Sigmoid colon (tissue), 7 donors: ENCODE results near the gene UBE2D4. TPM values are rescaled to one million over a fixed set of nuclear protein-coding genes. Genes with fewer than 3 reads are reported as not detected.
A peak's percentile ranks its signal among the peaks of the same experiment; 100 is the strongest.
"Not testable (repeated sequence)": the region's sequence is repeated elsewhere in the genome, so short reads cannot be mapped to it uniquely, and the experiment has no call there.

Experiments
- DNase-seq: peaks from one replicate; pipeline ENCODE4 v3.0.0-alpha.2; 2019
- H3K27ac ChIP-seq, 4 donors: fragments of 200-600 bp; sonication (generic); one replicate each; pipeline ENCODE4 v1.5.1; 2016 to 2019; ENCODE audit warnings: mild to moderate bottlenecking in 1 of 4
- H3K27me3 ChIP-seq, 3 donors: fragments of 200-600 bp; sonication (generic); one replicate each; pipeline ENCODE4 v1.5.1; 2019; ENCODE audit warnings: mild to moderate bottlenecking in 1 of 3
- H3K36me3 ChIP-seq, 4 donors: fragments of 200-600 bp; sonication (generic); one replicate each; pipeline ENCODE4 v1.5.1; 2016 to 2019
- H3K4me1 ChIP-seq, 4 donors: fragments of 200-600 bp; sonication (generic); one replicate each; pipeline ENCODE4 v1.5.1; 2017 to 2019
- H3K4me3 ChIP-seq, 4 donors: fragments of 200-600 bp; sonication (generic); one replicate each; pipeline ENCODE4 v1.5.1; 2017 to 2019; ENCODE audit warnings: mild to moderate bottlenecking in 2 of 4, moderate library complexity in 1 of 4
- H3K9me3 ChIP-seq, 4 donors: fragments of 200-600 bp in 3 of 4; sonication (generic) in 3 of 4; one replicate each; pipeline versions ENCODE4 v1.5.1 to v1.6.1; 2013 to 2019
- CTCF ChIP-seq, 4 experiments: fragments of 450-650 bp in 3 of 4; fragments of 200-600 bp in 1 of 4; IDR thresholded peaks; one replicate each; pipeline ENCODE4 v1.5.1; 2016 to 2019; ENCODE audit warnings: antibody characterized with exemption in 4 of 4, mild to moderate bottlenecking in 3 of 4, moderate library complexity in 2 of 4
- EP300 ChIP-seq, 4 donors: sonication (generic); formaldehyde crosslinking; IDR thresholded peaks; one replicate each; pipeline ENCODE4 v1.6.1; 2017; ENCODE audit warnings: antibody characterized with exemption in 4 of 4
- POLR2A ChIP-seq, 2 donors: fragments of 450-650 bp; IDR thresholded peaks; one replicate each; pipeline ENCODE4 v1.6.1; 2016; ENCODE audit warnings: antibody characterized with exemption in 2 of 2, mild to moderate bottlenecking in 2 of 2, moderate library complexity in 2 of 2
- POLR2AphosphoS5 ChIP-seq, 4 donors: sonication (generic); formaldehyde crosslinking; IDR thresholded peaks; one replicate each; pipeline ENCODE4 v1.6.1; 2017; ENCODE audit warnings: antibody characterized with exemption in 4 of 4
- WGBS, 2 donors: extraction: QIAGEN DNeasy Blood & Tissue Kit; methylation state at CpG; one replicate each; pipeline ENCODE4 v1.1.7; 2013; 5-methylcytosine and 5-hydroxymethylcytosine counted together
- intact Hi-C: fragments of 100-400 bp; cut with DNase I; formaldehyde crosslinking; loops from one replicate; pipeline ENCODE4 v1.15.1; 2023
- polyA plus RNA-seq, 3 donors: library from polyadenylated mRNA; stranded (reverse); fragments of 200-250 nt; gene quantifications; one replicate each; pipeline ENCODE4 v1.2.3, GENCODE V29; 2013
- total RNA-seq, 4 donors: library from RNA; depleted of rRNA; stranded (reverse); fragments of >200 nt; gene quantifications; one replicate each; pipeline ENCODE4 v1.1.0, GENCODE V29; 2016
- donor health status: healthy with polysubstance abuse.
- donor health status: Bipolar disorder and iron deficiency.
- donor health status: healthy.

The UBE2D4 gene
- total and polyA plus RNA-seq, 7 donors, result 7.5 to 37.1 (median 24.0) TPM

GRCh38 chr7:43960933-43961332, 34.7 kb downstream of the UBE2D4 start:
- Histone ChIP-seq H3K36me3 (peaks cover 0 to 6% (median 0%) of the 10 kb centered on the region in 4 donors), H3K27me3 (no peaks in the 10 kb centered on the region), H3K9me3 (no peaks in the 10 kb centered on the region), H3K4me3 (no peak overlapping the region), H3K27ac (no peak overlapping the region), H3K4me1 (no peaks in the 10 kb centered on the region)
- intact Hi-C loops, result no loop called here
- TF ChIP-seq POLR2A (IDR thresholded peaks at IDR 0.05) (no peak), EP300 (IDR thresholded peaks at IDR 0.05) (no peak), POLR2AphosphoS5 (IDR thresholded peaks at IDR 0.05) (no peak), CTCF (IDR thresholded peaks at IDR 0.05) (no peak)
- DNase-seq, result no peak
- WGBS, 2 donors, result 23 to 52% methylated on average over 1 of the region's 1 CpG

GRCh38 chr7:43966392-43966791, 40.2 kb downstream of the UBE2D4 start:
- H3K27me3 ChIP-seq, H3K9me3 ChIP-seq, H3K4me1 ChIP-seq, H3K27ac ChIP-seq, intact Hi-C loops, H3K36me3 ChIP-seq, H3K4me3 ChIP-seq, DNase-seq: not testable (repeated sequence)
- 94 to 96% methylated on average over 3 of the region's 3 CpGs for WGBS, 2 donors

GRCh38 chr7:43968172-43969040, 42.2 kb downstream of the UBE2D4 start:
- DNase-seq, H3K4me3 ChIP-seq, H3K36me3 ChIP-seq, H3K4me1 ChIP-seq, H3K27ac ChIP-seq, H3K9me3 ChIP-seq, H3K27me3 ChIP-seq, intact Hi-C loops: not testable (repeated sequence)
- WGBS, 2 donors, result 88 to 93% methylated on average over 14 to 17 of the region's 20 CpGs

GRCh38 chr7:43969586-43969985, 43.4 kb downstream of the UBE2D4 start:
- H3K9me3 ChIP-seq, DNase-seq, H3K27me3 ChIP-seq, H3K27ac ChIP-seq, H3K4me1 ChIP-seq, intact Hi-C loops, H3K36me3 ChIP-seq, H3K4me3 ChIP-seq: not testable (repeated sequence)
- 94 to 96% methylated on average over 10 to 11 of the region's 11 CpGs for WGBS, 2 donors

GRCh38 chr7:43970698-43971097, 44.5 kb downstream of the UBE2D4 start:
- H3K27me3 ChIP-seq, H3K9me3 ChIP-seq, H3K36me3 ChIP-seq, H3K4me1 ChIP-seq, DNase-seq, intact Hi-C loops, H3K27ac ChIP-seq, H3K4me3 ChIP-seq: not testable (repeated sequence)
- 80 to 98% methylated on average over 3 to 4 of the region's 5 CpGs for WGBS, 2 donors

GRCh38 chr7:43974033-43974573, 47.9 kb downstream of the UBE2D4 start:
- H3K4me1 ChIP-seq, H3K4me3 ChIP-seq, DNase-seq, H3K27ac ChIP-seq, intact Hi-C loops, H3K9me3 ChIP-seq, H3K36me3 ChIP-seq, H3K27me3 ChIP-seq: not testable (repeated sequence)
- 87 to 92% methylated on average over 7 of the region's 8 CpGs for WGBS, 2 donors

- 89 to 94% methylated on average over 10 of the region's 10 CpGs for WGBS, 2 donors
- H3K27ac ChIP-seq, H3K4me3 ChIP-seq, H3K36me3 ChIP-seq, H3K4me1 ChIP-seq, intact Hi-C loops, DNase-seq, H3K27me3 ChIP-seq, H3K9me3 ChIP-seq: not testable (repeated sequence)
- TF ChIP-seq POLR2AphosphoS5 (IDR thresholded peaks at IDR 0.05), result peak in 1 of 4 donors; percentile 22
Observed at GRCh38 chr7:43974725-43975482, 48.7 kb downstream of the UBE2D4 start.
